Smooth muscle cell (in vitro differentiated cells): Measurements from ENCODE around the gene MCEMP1. TPM values are rescaled to one million over a fixed set of nuclear protein-coding genes. Genes with fewer than 3 reads are reported as not detected.

ENCODE experiments used
- DNase-seq: peaks from one replicate; lab custom pipeline; 2025; ENCODE audit not compliant: unreplicated experiment; lab: John Stamatoyannopoulos, UW
- H2AFZ ChIP-seq: fragments of 200-600 bp; sonication (generic); 2 replicates; pipeline ENCODE4 v1.6.0; 2016; ENCODE audit warnings: antibody characterized with exemption, low read depth, mild to moderate bottlenecking
- H3F3A ChIP-seq: fragments of 200-600 bp; sonication (generic); 2 replicates; pipeline ENCODE4 v1.6.0; 2017; ENCODE audit warnings: antibody characterized with exemption, low read depth
- H3K27ac ChIP-seq: fragments of 200-600 bp; sonication (generic); 2 replicates; pipeline ENCODE4 v1.5.1; 2016; ENCODE audit warnings: low read depth, mild to moderate bottlenecking
- H3K27me3 ChIP-seq: fragments of 200-600 bp; sonication (generic); 2 replicates; pipeline ENCODE4 v1.6.1; 2016; ENCODE audit warnings: low read depth, mild to moderate bottlenecking
- H3K36me3 ChIP-seq: fragments of 200-600 bp; sonication (generic); 2 replicates; pipeline ENCODE4 v1.5.1; 2016; ENCODE audit warnings: low read depth
- H3K4me1 ChIP-seq: fragments of 200-600 bp; sonication (generic); 2 replicates; pipeline ENCODE4 v1.5.1; 2016; ENCODE audit warnings: low read depth
- H3K4me2 ChIP-seq: fragments of 200-600 bp; sonication (generic); 2 replicates; pipeline ENCODE4 v1.6.0; 2016; ENCODE audit warnings: mild to moderate bottlenecking
- H3K4me3 ChIP-seq: fragments of 200-600 bp; sonication (generic); 2 replicates; pipeline ENCODE4 v1.5.1; 2016; ENCODE audit warnings: mild to moderate bottlenecking
- H3K79me2 ChIP-seq: fragments of 200-600 bp; sonication (generic); 2 replicates; pipeline ENCODE4 v1.6.0; 2016; ENCODE audit warnings: low read depth, mild to moderate bottlenecking
- H3K9ac ChIP-seq: fragments of 200-600 bp; sonication (generic); 2 replicates; pipeline ENCODE4 v1.6.0; 2016; ENCODE audit warnings: low read depth
- H3K9me3 ChIP-seq: fragments of 200-600 bp; sonication (generic); replicated peaks from 2 replicates; pipeline ENCODE4 v1.5.1; 2016; ENCODE audit warnings: low read depth
- H4K20me1 ChIP-seq: fragments of 200-600 bp; sonication (generic); 2 replicates; pipeline ENCODE4 v1.6.0; 2016; ENCODE audit warnings: low read depth
- WGBS: methylation state at CpG from one replicate; pipeline ENCODE4 v1.1.7; 2016; ENCODE audit warnings: low lambda C conversion rate; 5-methylcytosine and 5-hydroxymethylcytosine counted together
- polyA plus RNA-seq: library from polyadenylated mRNA; unstranded; fragments of >200 nt; fragmentation: Nextera tagmentation; extraction: Ambion mirVana; gene quantifications from 2 replicates; pipeline ENCODE4 v1.2.1, GENCODE V29; 2016
- total RNA-seq: library from RNA; depleted of rRNA; stranded (reverse); fragments of >200 nt; gene quantifications from 2 replicates; pipeline ENCODE4 v1.2.3, GENCODE V29; 2014
- TF ChIP-seq, protein P1 (sequence below): fragments of 200-600 bp; sonication (generic); IDR thresholded peaks from 2 replicates; pipeline ENCODE4 v1.5.1; 2017; ENCODE audit warnings: borderline replicate concordance, mild to moderate bottlenecking, antibody characterized with exemption; ENCODE audit not compliant: insufficient read depth, poor library complexity, severe bottlenecking

Gene MCEMP1
- total and polyA plus RNA-seq, 2 experiments from 2014 or later, result not detected

DNA sequence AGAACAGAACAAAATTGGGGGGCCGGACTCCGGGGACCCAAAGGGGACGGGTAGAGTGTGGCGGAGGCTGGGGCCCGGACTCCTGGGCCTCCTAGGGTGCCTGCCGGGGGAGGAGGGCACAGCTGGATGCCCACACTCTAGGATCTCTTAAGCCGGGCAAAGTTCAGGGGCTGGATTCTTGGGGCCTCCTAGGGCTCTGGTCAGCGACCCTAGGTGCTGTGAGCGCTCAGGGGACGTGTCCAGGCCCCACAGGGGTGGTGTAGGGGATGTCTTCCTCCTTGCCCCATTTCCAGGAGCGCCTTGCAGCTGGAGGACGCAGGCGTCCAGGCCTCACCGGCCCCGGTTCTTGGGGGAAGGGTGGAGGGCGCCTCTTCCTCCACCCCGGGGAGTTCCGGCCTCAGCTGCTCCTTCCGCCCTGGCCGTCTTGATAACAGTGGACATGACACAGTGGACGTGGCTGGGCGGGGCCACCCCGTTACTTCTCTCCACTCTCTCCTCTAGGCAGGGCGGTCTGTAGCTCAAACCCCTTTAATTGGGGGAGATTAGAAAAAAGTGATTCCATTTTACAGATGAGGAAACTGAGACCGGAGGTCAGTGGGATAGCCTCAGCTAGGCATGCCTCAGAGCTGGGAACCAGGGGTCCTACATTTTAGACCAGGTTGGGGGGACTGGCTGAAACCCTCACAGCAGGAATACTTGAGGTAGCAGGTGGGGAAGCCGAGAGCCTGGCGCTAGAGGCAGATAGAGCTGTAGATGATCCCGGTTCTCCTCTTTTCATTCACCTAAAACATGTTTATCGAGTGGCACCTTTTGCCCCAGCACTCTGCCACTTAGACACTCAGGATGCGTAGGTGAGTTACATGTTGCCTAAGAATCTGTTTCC lies 39.3 kb upstream of the MCEMP1 start:
- WGBS, result 49% methylated on average over 29 of the region's 30 CpGs
- Histone ChIP-seq H4K20me1 (no peaks in the 10 kb centered on the region), H3K4me3 (peak overlapping the region; percentile 58), H3K27me3 (peaks cover 30% of the 10 kb centered on the region), H3K4me1 (no peaks in the 10 kb centered on the region), H3K79me2 (no peaks in the 10 kb centered on the region), H3K27ac (no peak overlapping the region), H3K9ac (peak overlapping the region; percentile 62), H2AFZ (no peak overlapping the region), H3K9me3 (no peaks in the 10 kb centered on the region), H3K4me2 (peak overlapping the region; percentile 82), H3F3A (no peaks in the 10 kb centered on the region), H3K36me3 (no peaks in the 10 kb centered on the region)
- no peak for DNase-seq
- TF ChIP-seq, protein P1, sequence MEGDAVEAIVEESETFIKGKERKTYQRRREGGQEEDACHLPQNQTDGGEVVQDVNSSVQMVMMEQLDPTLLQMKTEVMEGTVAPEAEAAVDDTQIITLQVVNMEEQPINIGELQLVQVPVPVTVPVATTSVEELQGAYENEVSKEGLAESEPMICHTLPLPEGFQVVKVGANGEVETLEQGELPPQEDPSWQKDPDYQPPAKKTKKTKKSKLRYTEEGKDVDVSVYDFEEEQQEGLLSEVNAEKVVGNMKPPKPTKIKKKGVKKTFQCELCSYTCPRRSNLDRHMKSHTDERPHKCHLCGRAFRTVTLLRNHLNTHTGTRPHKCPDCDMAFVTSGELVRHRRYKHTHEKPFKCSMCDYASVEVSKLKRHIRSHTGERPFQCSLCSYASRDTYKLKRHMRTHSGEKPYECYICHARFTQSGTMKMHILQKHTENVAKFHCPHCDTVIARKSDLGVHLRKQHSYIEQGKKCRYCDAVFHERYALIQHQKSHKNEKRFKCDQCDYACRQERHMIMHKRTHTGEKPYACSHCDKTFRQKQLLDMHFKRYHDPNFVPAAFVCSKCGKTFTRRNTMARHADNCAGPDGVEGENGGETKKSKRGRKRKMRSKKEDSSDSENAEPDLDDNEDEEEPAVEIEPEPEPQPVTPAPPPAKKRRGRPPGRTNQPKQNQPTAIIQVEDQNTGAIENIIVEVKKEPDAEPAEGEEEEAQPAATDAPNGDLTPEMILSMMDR, result no peak

DNA sequence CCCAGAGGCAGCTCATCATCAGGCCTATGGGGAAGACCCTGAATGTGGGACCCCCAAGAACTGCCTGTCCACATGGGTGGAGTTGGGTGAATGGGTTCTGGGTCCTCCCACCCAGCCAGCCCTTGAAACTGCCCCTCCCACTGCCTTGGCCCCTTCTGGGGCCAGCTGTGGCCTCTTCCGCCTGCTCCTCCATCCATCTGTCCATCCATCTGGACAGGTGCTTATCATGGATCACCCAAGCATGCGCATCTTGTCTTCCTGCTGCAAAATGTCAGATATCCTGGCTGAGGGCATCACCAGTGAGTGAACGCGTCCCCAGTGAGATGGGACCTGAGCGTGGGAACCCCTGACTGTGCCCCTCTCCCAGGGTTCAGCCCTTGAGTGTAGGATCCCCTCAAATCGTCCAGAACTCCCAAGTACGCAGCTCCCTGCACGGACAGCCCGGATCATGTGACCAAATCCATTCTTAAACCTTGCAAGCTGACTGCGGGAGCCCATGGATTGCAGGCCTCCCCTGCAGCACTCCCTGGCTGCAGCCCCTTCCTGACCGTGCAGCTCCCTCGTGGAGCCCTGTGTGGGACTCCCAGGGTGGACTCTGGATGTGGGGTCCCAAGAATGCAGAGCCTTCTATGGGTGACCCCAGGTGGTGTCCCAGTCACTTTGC lies 38.0 kb upstream of the MCEMP1 start:
- no peaks in the 10 kb centered on the region for H3K79me2 ChIP-seq
- TF ChIP-seq, protein P1, result no peak
- peaks cover 30% of the 10 kb centered on the region for H3K27me3 ChIP-seq
- no peaks in the 10 kb centered on the region for H4K20me1 ChIP-seq
- H3K4me2 ChIP-seq, result no peak overlapping the region
- 90% methylated on average over 12 of the region's 12 CpGs for WGBS
- no peaks in the 10 kb centered on the region for H3K9me3 ChIP-seq
- H2AFZ ChIP-seq, result no peak overlapping the region
- H3K9ac ChIP-seq, result no peak overlapping the region
- H3F3A ChIP-seq, result no peaks in the 10 kb centered on the region
- no peaks in the 10 kb centered on the region for H3K36me3 ChIP-seq
- H3K27ac ChIP-seq, result no peak overlapping the region
- no peak for DNase-seq
- no peaks in the 10 kb centered on the region for H3K4me1 ChIP-seq
- no peak overlapping the region for H3K4me3 ChIP-seq

DNA sequence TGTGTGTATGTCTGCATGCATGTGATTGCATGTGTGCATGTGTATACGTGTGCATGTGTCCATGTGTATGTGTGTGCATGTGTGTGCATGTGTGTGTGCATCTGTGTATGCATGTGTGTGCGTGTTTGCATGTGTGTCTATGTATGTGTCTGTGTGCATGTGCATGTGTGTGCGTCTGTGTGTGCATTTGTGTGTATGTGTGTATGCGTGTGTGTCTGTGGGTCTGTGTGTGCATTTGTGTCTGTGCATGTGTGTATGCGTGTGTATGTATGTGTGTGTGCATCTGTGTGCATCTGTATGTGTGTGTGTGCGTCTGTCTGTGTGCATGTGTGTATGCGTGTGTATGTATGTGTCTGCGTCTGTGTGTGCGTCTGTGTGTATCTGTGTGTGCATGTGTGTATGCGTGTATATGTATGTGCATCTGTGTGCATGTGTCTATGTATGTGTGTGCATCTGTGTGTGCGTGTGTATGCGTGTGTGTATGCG lies 37.0 kb upstream of the MCEMP1 start:
- Histone ChIP-seq H3K9ac (no peak overlapping the region), H3K4me2 (no peak overlapping the region), H3F3A (no peaks in the 10 kb centered on the region), H3K4me1 (no peaks in the 10 kb centered on the region), H3K4me3 (no peak overlapping the region), H3K36me3 (no peaks in the 10 kb centered on the region), H3K27ac (no peak overlapping the region), H4K20me1 (no peaks in the 10 kb centered on the region), H3K9me3 (no peaks in the 10 kb centered on the region), H3K79me2 (no peaks in the 10 kb centered on the region), H2AFZ (no peak overlapping the region), H3K27me3 (peaks cover 27% of the 10 kb centered on the region)
- TF ChIP-seq, protein P1, result no peak
- no peak for DNase-seq
- WGBS, result 96% methylated on average over 13 of the region's 13 CpGs
